Stimulated activated CD8-positive, alpha-beta memory T cell treated with anti-CD3 and anti-CD28 coated beads, Interleukin-7, amount 100 ng/mL, for 4 hours (primary cell): ENCODE measurements around the gene ABHD16A.
A peak's percentile ranks its signal among the peaks of the same experiment; 100 is the strongest.

Experiments used
- DNase-seq, 2 donors: peaks; one replicate each; pipeline ENCODE4 v3.0.0-alpha.2; 2020; ENCODE audit warnings: low read depth in 2 of 2

Gene ABHD16A

DNA sequence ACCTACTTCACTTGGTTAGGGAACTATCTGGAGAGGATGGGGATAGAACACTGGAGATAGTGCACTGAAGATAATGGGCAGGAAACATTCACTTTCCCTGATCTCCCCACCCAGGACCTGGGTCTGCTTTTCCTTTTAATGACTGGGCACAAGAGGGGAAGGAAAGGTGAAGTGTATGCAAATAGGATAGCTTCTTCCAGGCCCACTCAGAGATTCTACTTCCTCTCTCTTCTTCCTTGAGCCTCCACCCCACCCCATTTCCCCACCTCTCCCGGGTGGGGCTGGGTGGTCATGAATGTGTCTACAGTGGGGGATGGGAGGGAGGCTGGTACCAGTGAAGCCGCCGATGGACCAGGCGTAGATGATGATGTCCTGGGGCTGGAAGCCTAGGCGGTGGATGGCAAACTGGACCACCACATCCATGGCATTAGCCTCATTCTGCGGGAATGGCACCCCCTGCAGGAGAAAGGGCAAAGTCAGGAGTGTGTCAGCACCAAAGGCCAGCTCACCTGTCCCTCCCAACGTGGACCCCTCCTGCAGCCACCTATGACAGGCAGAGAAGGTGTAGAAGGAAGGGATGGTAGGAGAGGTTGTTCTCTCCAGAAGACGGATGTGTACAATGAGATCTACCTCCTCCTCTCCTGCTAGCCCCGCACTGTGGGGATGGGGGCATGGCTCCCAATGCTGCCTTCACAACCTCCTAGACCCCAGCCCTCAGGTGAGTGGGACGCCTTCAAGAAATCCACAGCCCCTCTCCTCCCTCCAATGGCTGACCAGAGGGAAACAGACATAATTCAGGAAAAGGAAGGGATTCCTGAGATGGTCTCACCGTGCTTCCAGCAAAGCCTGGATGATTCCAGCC is 13.6 kb downstream of the ABHD16A start:
- DNase-seq = no peak

DNA sequence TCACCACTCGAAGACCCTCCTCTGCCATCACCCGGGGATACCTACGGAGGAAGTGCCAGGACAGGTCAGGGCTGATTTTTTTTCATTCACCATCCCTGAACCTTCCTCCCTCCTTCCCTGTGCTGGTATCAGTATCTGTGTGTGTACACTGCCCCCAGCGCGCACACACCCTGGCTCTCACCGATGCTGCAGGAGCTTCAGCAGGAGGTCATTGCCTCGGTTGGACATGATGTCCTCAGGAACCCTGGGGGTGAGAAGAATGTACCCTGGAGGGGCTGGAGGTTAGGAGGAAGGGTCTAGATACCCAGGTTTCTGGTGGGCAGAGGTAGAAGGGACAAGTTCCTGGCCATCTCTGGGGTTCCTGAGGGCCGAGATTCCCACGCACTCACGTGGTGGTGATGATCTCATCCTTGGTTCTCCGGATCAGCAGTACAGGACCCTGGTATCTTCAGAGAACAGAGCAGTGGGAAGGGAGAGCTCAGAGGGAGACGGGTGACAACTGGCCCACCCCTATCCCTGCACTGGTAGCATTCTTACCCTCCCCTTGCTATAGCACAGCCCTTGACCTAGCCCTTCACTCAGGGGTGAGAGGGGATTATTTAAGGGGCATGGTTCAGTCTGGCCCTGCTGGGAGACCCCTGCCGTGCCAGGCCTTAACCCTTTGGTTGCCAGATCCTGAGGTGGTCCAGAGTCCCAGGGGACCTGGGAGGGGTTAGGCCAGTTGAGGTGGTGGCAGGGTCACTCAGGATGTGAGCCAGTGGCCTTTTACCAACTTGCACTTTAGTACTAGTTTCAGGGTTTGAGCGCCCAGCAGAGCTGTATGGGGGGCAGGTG is 15.0 kb downstream of the ABHD16A start:
- DNase-seq = no peak

DNA sequence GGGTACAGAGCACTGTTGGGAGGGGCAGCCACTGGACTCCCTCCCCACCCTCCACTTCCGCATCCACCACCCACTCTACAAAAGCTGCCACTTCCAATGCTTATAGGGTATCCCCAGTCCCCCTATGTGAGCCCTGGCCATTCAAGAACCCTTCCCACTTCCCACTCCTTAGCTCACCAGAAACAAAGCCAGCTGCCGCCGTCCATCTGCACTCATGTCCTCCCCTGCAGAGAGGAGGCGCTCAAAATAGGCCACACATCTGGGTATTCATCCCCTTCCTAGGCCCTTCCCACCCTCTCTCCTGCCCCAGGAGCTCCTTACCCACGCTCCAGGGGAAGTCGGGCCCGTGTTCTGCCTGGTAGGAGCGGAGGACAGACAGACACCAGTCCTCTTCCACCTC is 15.8 kb downstream of the ABHD16A start:
- no peak for DNase-seq

DNA sequence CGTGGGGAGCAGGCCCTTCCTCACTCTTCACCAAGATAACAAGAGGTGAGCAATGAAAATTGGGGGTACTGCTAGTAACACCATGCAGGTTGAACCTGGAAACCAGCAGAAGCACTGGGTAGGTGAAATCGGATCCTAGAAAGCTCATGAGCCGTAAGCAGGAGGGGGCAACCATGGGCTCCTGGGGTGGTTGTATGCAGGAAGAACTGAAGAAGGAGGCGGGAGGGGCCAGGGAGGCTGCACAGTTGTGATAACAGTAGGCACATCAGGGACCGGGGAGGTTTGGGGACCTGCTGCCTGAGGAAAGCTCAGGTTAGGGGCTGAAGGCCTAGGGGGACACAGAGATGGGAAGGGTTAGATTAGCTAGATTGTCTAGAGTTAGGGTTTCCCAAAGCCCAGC is 16.6 kb downstream of the ABHD16A start:
- no peak for DNase-seq

DNA sequence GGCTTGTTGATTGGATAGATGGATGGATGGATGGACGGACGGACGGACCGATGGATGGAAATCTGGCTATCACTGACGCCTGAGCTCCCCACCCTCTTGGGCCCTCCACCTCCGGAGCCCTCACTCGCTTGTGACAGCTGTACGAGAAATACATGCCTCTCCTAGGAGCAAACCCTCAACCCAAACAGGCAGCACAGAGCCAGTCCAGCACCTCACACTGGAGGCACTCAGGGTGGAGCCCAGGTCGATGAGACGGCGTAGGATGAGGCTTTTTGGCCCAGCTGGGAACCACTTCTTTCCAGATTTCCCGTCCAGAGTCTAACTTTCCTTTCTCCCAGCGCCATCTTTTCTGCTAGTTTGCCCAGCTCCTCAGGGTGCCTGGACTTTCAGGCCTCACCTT is 19.5 kb downstream of the ABHD16A start:
- DNase-seq = no peak

DNA sequence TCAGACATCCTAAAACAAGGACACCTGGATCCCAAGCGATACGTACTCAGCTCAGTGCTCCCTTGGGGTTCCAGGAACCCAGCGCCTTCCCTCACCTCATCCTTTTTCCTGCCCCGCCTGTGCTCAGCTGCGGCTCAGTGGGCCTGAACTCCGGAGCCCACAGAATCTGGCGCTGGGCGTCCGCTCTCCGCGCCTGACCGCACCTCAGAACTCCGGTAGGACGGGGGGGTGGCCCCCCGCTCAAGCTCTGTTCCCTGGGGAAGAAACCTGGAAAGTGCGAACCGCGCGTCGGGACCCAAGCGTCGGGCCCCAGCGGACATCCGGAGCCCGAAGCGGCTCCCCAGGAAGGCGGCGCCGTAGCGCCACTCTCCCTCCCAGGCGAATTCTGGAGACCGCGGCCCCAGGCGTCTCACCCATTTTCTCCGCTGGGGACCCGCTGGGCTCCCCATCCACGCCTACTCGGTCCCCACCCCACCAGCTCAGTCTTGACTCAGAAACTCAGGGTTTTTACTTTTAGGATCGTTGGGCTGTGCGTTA is 21.9 kb downstream of the ABHD16A start:
- no peak for DNase-seq

DNA sequence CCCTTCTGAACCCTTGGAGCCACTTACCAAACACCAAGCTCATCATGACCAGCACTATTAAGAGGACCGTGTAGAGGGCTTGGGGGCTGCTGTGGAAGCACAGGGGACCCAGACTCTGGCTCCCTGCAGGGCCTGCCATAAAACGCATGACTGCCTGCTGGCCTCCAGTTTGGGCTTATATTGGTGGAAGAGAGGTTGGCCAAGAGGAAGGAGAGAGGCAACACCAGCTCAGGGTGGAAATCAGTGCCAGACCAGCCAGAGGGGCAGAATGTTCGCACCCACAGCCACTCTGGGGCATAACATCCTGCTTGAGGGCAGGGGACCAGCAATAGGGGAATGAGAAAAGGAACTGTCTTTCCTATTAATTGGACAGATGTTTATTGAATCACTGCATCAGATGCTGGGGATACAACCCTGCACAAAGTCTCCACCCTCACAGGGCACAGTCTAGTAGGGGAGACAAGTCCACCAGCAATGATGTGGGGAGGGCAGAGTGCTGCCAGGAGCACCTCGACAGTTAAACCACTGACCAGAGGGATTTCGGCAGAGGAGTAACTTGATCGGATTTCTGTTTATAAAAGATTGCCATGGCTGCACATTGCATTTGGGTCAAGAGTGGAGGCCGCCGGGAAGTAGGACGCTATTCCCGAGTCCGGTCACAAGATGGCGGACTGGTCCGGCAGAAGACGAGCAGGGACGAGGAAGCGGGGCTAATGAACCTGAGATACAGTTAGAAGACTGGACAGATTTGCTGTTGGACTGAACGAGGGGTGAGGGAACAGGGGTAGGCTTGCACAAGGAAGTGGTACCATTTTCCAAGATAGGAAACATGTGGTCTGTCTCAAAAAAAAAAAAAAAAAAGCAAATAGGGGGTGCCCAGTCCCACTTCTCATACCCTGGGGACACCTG is 22.6 kb downstream of the ABHD16A start, which contains the start of gene LY6G5C:
LY6G5C (minus strand) TSS at position 842 of the 909 bp plus-strand sequence; CDS start at position 148, 694 bp downstream.
- DNase-seq = peak; percentile 43

DNA sequence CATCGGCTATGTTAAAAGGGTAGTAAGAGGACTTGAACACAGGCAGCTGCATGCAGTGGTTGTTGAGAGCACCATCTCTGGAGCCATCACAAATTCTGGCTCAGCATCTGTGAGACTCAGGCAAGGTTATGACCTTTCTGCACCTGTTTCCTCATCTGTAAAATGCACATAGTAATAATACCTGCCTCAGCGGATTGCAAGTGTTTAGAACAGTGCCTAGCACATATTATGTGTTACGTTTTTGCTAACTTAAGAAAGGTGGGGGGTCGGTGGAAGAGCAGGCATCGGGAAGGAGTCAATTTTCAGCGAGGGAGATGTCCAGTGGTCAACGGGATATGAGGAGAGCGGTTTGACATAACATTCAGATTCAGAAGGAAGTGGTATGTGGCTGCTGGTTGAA is 25.2 kb downstream of the ABHD16A start:
- no peak for DNase-seq

DNA sequence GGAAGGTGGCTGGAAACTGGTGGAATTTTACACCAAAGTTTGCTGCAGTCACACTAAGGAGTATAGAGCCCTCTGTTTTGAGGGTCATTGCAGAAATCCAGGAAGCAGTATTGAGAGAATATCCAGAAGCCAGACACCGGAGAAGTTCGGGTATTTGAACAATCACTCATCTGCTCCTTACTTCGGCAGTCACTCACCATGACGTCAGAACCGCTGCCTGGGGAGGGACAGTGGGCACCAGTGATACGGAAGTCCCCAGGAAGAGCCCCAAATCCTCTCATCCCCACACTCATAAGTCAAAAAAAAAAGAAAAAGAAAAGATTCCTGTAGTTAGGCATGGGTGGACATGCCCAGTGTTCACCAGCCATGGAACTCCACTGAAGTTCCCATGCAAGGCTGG is 26.2 kb downstream of the ABHD16A start:
- DNase-seq = no peak

DNA sequence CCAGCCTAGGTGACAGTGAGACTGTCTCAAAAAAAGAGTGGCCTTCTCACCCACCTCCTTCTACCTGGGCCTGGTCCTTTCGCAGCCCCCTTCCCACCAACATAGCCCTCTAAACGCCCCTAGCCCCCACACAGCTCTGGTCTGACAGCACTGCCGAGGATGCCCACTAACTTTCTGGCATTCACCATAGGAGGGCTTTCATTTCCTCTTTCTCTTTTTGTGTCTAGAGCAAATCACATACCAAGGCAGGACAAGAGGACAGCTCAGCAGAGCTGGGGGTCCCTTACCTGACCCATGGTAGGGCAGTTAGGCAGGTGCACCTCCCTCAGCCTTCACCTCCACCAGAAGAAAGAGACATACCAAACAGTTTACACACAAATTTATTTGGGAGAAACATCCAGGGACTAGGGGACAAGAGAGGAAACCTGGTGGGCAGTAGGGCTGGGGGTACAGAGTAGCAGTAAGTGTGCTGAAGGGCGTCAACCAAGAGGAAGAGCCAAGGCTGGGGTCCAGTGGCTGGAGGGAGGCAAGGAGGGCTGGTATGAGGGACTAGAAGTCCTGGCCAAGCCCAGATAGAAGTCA is 26.7 kb downstream of the ABHD16A start:
- no peak for DNase-seq

DNA sequence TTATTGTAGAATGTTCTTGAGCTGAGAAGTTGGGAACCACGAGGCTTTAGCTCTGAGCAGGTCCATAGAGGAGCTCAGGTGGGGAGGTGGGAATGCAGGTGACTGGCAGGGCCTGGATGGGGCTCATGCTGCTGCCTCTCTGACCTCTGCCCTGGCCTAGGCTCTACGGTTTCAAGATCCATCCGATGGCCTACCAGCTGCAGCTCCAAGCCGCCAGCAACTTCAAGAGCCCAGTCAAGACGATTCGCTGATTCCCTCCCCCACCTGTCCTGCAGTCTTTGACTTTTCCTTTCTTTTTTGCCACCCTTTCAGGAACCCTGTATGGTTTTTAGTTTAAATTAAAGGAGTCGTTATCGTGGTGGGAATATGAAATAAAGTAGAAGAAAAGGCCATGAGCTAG is 33.4 kb downstream of the ABHD16A start, which contains the start of gene LY6G5B:
LY6G5B (plus strand) TSS at position 301 of the 400 bp plus-strand sequence. CDS start 975 bp downstream, outside the sequence.
- no peak for DNase-seq

DNA sequence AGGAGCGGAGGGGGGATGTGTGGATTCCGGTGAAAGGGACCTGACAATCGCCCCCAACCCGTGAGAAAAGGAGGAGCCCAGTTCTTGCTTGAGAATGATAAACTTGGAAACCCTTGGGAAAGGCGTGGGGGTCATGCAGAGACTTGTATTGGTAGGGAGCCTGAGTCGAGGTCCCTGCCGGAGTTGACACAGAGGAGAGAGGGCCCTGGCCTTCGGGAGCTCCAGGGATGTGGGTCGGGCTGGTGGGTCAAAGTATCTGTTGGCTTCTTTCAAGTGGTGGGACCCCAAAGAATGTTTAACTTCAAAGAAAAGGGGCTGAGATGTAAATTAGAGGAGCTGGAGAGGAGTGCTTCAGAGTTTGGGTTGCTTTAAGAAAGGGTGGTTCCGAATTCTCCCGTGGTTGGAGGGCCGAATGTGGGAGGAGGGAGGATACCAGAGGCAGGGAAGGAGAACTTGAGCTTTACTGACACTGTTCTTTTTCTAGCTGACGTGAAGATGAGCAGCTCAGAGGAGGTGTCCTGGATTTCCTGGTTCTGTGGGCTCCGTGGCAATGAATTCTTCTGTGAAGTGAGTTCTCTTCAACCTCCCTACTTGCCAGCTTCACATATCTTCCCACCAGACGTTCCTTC is 36.7 kb downstream of the ABHD16A start:
- DNase-seq = no peak

DNA sequence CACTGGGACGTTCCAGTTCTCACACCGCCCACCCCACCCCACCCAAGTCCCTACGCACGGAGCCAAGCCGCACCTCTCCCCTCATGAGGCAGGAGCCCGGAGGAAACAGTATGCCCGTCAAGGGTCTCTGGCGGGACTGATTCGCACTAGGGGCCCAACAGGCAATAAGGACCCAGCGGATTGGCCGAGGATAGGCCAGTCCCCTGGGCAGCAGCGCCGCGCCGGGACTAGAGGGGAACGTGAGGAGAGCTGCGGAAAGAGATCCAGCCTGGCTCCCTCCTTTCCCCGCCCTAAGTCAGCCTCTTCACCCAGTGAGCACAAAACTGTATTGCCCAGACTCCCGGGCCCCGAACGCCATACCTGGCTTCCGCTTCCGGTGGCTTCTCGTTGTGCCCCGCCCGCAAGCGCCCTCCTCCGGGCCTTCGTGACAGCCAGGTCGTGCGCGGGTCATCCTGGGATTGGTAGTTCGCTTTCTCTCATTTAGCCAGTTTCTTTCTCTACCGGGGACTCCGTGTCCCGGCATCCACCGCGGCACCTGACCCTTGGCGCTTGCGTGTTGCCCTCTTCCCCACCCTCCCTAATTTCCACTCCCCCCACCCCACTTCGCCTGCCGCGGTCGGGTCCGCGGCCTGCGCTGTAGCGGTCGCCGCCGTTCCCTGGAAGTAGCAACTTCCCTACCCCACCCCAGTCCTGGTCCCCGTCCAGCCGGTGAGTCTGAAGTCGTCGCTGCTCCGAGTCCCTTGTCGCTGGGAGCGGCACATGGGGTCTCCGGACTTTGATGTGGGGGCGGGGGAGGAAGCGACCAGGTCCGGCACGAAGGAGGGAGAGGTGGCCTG is 37.4 kb downstream of the ABHD16A start, which contains the start of gene CSNK2B:
CSNK2B (plus strand) TSS at position 580 of the 836 bp plus-strand sequence. CDS start 752 bp downstream, outside the sequence.
- peak; percentile 98 for DNase-seq

DNA sequence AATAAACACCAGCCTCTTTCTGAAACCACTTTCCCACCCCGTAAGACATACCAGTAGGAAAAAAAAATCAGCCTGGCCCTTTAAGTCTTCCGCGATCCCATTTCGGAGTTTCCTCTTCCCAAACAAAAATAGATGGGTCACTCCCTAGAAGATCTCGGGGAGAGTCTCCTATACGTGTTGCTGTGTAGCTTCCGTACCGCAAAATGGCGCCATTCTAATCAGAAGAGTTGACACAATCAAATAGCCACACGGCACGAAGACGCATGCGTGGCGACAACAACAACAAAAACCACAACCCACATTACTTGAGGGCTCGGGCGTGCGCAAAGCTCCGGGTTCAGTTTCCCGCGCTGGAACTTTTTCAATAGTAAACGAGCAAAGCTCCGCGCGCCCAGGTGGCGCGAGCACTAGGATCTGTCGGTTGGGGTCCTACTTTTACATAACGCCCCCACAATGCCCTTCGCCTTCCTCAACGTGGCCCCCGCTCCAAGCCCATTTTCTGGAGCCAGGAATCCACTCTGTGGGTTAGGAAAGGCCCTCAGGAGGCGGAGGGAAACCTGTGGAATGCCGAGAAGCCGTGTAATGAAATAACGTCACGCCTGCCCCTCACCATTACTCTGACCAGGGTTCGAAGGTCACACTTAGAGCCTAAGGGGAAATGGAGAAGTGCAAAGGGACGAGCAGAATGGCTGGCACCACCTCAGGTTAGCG is 38.2 kb downstream of the ABHD16A start, which contains the start of gene GPANK1:
GPANK1 (minus strand) TSS at position 208 of the 711 bp plus-strand sequence. CDS start 519 bp downstream, outside the sequence.
- peak; percentile 82 to 87 for DNase-seq

DNA sequence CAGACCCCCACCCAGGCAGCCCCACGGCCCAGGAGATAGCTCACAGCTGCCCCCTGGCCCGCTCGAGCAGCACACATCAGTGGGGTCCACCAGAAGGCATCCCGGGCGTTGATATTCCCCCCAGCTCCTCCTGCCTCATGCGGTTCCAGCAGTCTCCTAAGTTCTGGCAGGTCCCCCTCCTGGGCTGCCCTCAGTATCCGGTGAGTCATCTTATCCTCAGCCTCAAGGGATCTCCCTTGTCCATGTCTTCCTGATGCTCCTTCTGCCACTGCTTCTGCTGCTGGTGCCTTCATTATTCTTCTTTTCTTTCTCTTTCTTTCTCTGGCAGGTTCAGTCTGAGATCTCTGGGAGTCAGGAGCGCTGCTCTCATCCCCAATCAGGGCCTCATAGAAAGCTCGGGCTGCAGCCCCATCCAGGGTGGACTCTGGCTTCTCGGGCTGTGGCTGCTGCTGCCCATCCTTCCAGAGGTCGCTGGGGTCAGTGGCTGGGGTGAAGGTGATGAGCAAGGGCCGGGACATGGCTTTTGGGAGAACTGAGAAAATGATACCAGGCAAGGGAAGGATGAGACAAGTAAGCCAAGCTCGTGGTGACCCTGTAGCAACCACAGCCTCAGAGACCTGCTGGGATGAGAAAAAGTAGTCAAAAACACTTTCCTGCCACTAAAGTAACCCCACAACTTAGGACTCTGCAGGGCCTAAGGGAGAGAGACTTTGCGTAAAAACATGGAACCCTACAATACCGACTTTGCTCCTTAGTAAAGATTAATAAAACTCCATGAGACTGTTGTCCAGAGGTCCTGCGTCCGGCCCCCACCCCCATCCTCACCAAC is 38.9 kb downstream of the ABHD16A start:
- DNase-seq = no peak

DNA sequence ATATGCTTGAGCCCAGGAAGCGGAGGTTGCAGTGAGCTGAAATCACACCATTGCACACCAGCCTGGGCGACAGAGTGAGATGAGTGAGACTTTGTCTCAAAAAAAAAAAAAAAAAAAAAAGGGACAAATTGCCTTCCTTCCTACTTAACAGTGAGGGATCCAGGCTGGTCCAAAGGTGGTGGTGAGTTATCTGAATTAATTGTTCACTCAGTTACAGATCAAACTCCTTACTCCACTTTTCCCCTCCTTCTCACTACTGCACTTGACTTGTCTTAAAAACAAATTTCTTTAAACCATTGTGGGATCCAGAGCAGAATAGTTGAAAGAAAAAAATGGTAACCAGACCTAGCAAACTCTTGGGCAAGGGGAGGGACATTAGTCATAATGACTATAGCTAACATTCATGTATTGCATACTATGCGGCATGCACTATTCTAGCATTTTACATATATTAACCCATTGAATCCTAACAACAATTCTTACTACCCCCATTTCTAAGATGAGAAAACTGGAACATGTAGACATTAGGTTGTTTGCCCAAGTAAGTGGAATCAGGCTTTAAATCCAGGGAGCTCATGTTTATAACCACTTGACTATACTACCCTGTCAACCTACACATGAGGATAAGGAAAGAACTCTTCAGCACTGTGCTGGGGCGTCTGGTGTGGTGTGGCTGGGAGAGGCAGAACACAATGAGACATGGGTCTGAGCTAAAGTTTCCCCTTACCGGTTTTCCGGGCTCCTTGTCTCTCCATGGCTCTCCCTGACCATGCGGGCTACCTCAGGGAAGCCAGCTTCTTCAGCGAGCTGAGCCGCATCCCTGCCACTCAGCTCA is 39.8 kb downstream of the ABHD16A start:
- DNase-seq = no peak
